Neuronal stem cell (in vitro differentiated cells): ENCODE measurements around the gene SIX2.

Experiments used
- DNase-seq: peaks from one replicate; pipeline ENCODE4 v3.0.0-alpha.2; 2013; ENCODE audit warnings: low spot score
- H2AFZ ChIP-seq: one replicate; pipeline ENCODE4 v1.6.1; 2013; ENCODE audit warnings: mild to moderate bottlenecking, low read length, inconsistent platforms
- H2AK5ac ChIP-seq: 2 replicates; pipeline ENCODE4 v1.6.1; 2013; ENCODE audit warnings: low read depth, mild to moderate bottlenecking, inconsistent platforms, low read length, moderate library complexity, mixed read lengths
- H2BK120ac ChIP-seq: 2 replicates; pipeline ENCODE4 v1.6.1; 2013; ENCODE audit warnings: low read depth, mild to moderate bottlenecking, inconsistent platforms, low read length, moderate library complexity, mixed read lengths
- H2BK12ac ChIP-seq: one replicate; pipeline ENCODE4 v1.6.1; 2013; ENCODE audit warnings: low read length, inconsistent platforms
- H2BK15ac ChIP-seq: 2 replicates; pipeline ENCODE4 v1.6.1; 2013; ENCODE audit warnings: mild to moderate bottlenecking, low read length, inconsistent platforms, mixed read lengths
- H2BK5ac ChIP-seq: one replicate; pipeline ENCODE4 v1.6.1; 2013; ENCODE audit warnings: inconsistent platforms, mild to moderate bottlenecking, low read length, moderate library complexity
- H3K14ac ChIP-seq: one replicate; pipeline ENCODE4 v1.6.1; 2013; ENCODE audit warnings: low read length, inconsistent platforms
- H3K18ac ChIP-seq: 2 replicates; pipeline ENCODE4 v1.6.1; 2013; ENCODE audit warnings: low read length, inconsistent platforms
- H3K23ac ChIP-seq: 2 replicates; pipeline ENCODE4 v1.6.1; 2013; ENCODE audit warnings: low read depth, mild to moderate bottlenecking, mixed read lengths, low read length, inconsistent platforms; ENCODE audit not compliant: poor library complexity
- H3K27ac ChIP-seq: replicated peaks from 3 replicates; pipeline ENCODE4 v1.5.1; 2013; ENCODE audit warnings: low read length, inconsistent platforms
- H3K27me3 ChIP-seq, 3 experiments: 2 replicates each; pipeline ENCODE4 v1.6.1; 2013; ENCODE audit warnings: low read length in 3 of 3, mild to moderate bottlenecking in 2 of 3, inconsistent platforms in 1 of 3, low read depth in 1 of 3, mixed read lengths in 1 of 3, moderate library complexity in 1 of 3; ENCODE audit not compliant: control insufficient read depth in 3 of 3, insufficient read depth in 3 of 3
- H3K36me3 ChIP-seq, 2 donors: replicated peaks in 1 of 2; 2 replicates each; pipeline ENCODE4 v1.6.1; 2013; ENCODE audit warnings: low read length in 2 of 2; ENCODE audit not compliant: control insufficient read depth in 2 of 2, insufficient read depth in 2 of 2
- H3K4ac ChIP-seq: 2 replicates; pipeline ENCODE4 v1.6.1; 2013; ENCODE audit warnings: inconsistent platforms, mild to moderate bottlenecking, low read length, moderate library complexity
- H3K4me1 ChIP-seq, 2 donors: 1 replicate in 1 of 2; 2 replicates in 1 of 2; pipeline ENCODE4 v1.6.1; 2013; ENCODE audit warnings: low read length in 2 of 2, low read depth in 1 of 2; ENCODE audit not compliant: control insufficient read depth in 2 of 2, insufficient read depth in 1 of 2
- H3K4me2 ChIP-seq: one replicate; pipeline ENCODE4 v1.6.1; 2013; ENCODE audit warnings: mild to moderate bottlenecking, low read length, inconsistent platforms; ENCODE audit not compliant: insufficient read depth, poor library complexity, severe bottlenecking
- H3K4me3 ChIP-seq, 2 donors: 2 replicates each; pipeline ENCODE4 v1.5.1; 2013; ENCODE audit warnings: low read length in 2 of 2, mild to moderate bottlenecking in 2 of 2, inconsistent platforms in 1 of 2, moderate library complexity in 1 of 2
- H3K79me1 ChIP-seq: one replicate; pipeline ENCODE4 v1.6.1; 2013; ENCODE audit warnings: low read depth, mild to moderate bottlenecking, inconsistent platforms, low read length, moderate library complexity
- H3K9ac ChIP-seq: one replicate; pipeline ENCODE4 v1.6.1; 2013; ENCODE audit warnings: mild to moderate bottlenecking, low read depth, low read length, inconsistent platforms; ENCODE audit not compliant: poor library complexity
- H3K9me3 ChIP-seq, 2 donors: replicated peaks in 1 of 2; 2 replicates each; pipeline versions ENCODE3 to v1.6.1; 2013; ENCODE audit warnings: low read length in 2 of 2, mild to moderate bottlenecking in 2 of 2, inconsistent platforms in 1 of 2, low read depth in 1 of 2, mixed read lengths in 1 of 2, moderate library complexity in 1 of 2; ENCODE audit not compliant: control insufficient read depth in 2 of 2, insufficient read depth in 1 of 2
- H4K8ac ChIP-seq: one replicate; pipeline ENCODE4 v1.6.1; 2013; ENCODE audit warnings: low read depth, mild to moderate bottlenecking, inconsistent platforms, low read length, moderate library complexity
- H4K91ac ChIP-seq: one replicate; pipeline ENCODE4 v1.6.1; 2013; ENCODE audit warnings: low read length, low read depth, mild to moderate bottlenecking, inconsistent platforms; ENCODE audit not compliant: poor library complexity
- WGBS, 2 donors: extraction: QIAGEN DNeasy Blood & Tissue Kit; methylation state at CpG; one replicate each; pipeline ENCODE4 v1.1.7; 2013; ENCODE audit warnings: missing lambda C conversion rate in 2 of 2, mixed read lengths in 1 of 2; ENCODE audit not compliant: insufficient read length in 2 of 2, insufficient replicate concordance in 1 of 2; ENCODE audit errors: extremely low coverage in 2 of 2; 5-methylcytosine and 5-hydroxymethylcytosine counted together

Gene SIX2

GRCh38 chr2:44981714-44982108, 27.5 kb downstream of the SIX2 start:
- Histone ChIP-seq H4K8ac (no peak overlapping the region), H3K27ac (no peak overlapping the region), H3K4me1 (peaks cover 0 to 4% of the 10 kb centered on the region in 2 donors), H3K9me3 (no peaks in the 10 kb centered on the region), H3K4ac (no peak overlapping the region), H2BK5ac (no peak overlapping the region), H3K14ac (no peak overlapping the region), H2BK120ac (no peak overlapping the region), H3K18ac (no peak overlapping the region), H3K27me3 (peaks cover 0 to 10% (median 0%) of the 10 kb centered on the region in 3 experiments), H3K4me3 (no peak overlapping the region), H3K36me3 (no peaks in the 10 kb centered on the region), H2AFZ (no peak overlapping the region), H3K9ac (no peak overlapping the region), H2BK15ac (no peak overlapping the region), H2AK5ac (no peak overlapping the region), H3K4me2 (no peak overlapping the region), H3K23ac (no peak overlapping the region), H4K91ac (no peak overlapping the region), H3K79me1 (no peaks in the 10 kb centered on the region), H2BK12ac (no peak overlapping the region)
- DNase-seq: peak; percentile 80
- no CpG with 5 or more reads among the region's 14 CpGs for WGBS, 2 donors

GRCh38 chr2:44980751-44981713, 28.2 kb downstream of the SIX2 start:
- H3K27ac ChIP-seq: no peak overlapping the region
- H3K4ac ChIP-seq: no peak overlapping the region
- no peak overlapping the region for H3K18ac ChIP-seq
- H3K36me3 ChIP-seq: no peaks in the 10 kb centered on the region
- no peaks in the 10 kb centered on the region for H3K79me1 ChIP-seq
- DNase-seq: no peak
- no peak overlapping the region for H4K91ac ChIP-seq
- no peak overlapping the region for H3K14ac ChIP-seq
- no peak overlapping the region for H2BK12ac ChIP-seq
- H4K8ac ChIP-seq: no peak overlapping the region
- H2BK15ac ChIP-seq: no peak overlapping the region
- H2AFZ ChIP-seq: no peak overlapping the region
- H3K4me2 ChIP-seq: no peak overlapping the region
- no CpG with 5 or more reads among the region's 9 CpGs for WGBS, 2 donors
- H2BK5ac ChIP-seq: no peak overlapping the region
- H2AK5ac ChIP-seq: no peak overlapping the region
- no peaks in the 10 kb centered on the region for H3K9me3 ChIP-seq
- H3K27me3 ChIP-seq: peaks cover 0 to 10% (median 0%) of the 10 kb centered on the region in 3 experiments
- no peak overlapping the region for H3K4me3 ChIP-seq
- no peak overlapping the region for H2BK120ac ChIP-seq
- no peak overlapping the region for H3K9ac ChIP-seq
- H3K23ac ChIP-seq: no peak overlapping the region
- peaks cover 0 to 6% of the 10 kb centered on the region in 2 donors for H3K4me1 ChIP-seq

- Histone ChIP-seq H2BK120ac (no peak overlapping the region), H3K18ac (no peak overlapping the region), H3K9ac (no peak overlapping the region), H2BK5ac (no peak overlapping the region), H4K91ac (no peak overlapping the region), H3K27me3 (peaks cover 0 to 10% (median 0%) of the 10 kb centered on the region in 3 experiments), H3K79me1 (no peaks in the 10 kb centered on the region), H4K8ac (no peak overlapping the region), H3K9me3 (no peaks in the 10 kb centered on the region), H3K4me1 (peaks cover 0 to 11% of the 10 kb centered on the region in 2 donors), H3K23ac (no peak overlapping the region), H3K4ac (no peak overlapping the region), H3K14ac (no peak overlapping the region), H3K27ac (no peak overlapping the region), H2AFZ (no peak overlapping the region), H3K4me3 (no peak overlapping the region), H2AK5ac (no peak overlapping the region), H3K36me3 (no peaks in the 10 kb centered on the region), H2BK15ac (no peak overlapping the region), H3K4me2 (no peak overlapping the region), H2BK12ac (no peak overlapping the region)
- WGBS, 2 donors: no CpG with 5 or more reads among the region's 11 CpGs
- no peak for DNase-seq
These were observed 29.7 kb downstream of the SIX2 start for GRCh38 chr2:44979581-44979980.
